H9 (cell line): Measurements from ENCODE around the gene CHCHD3. TPM values are rescaled to one million over a fixed set of nuclear protein-coding genes. Genes with fewer than 3 reads are reported as not detected.

Experiments used
- DNase-seq: peaks from one replicate; pipeline ENCODE4 v3.0.0-alpha.2; 2017
- H2AFZ ChIP-seq: one replicate; pipeline ENCODE4 v1.6.1; 2013; ENCODE audit warnings: mild to moderate bottlenecking, low read length, control low read depth, moderate library complexity
- H2AK5ac ChIP-seq: 2 replicates; pipeline ENCODE4 v1.6.1; 2013; ENCODE audit warnings: low read length, control low read depth, mixed read lengths; ENCODE audit not compliant: insufficient read length
- H2BK120ac ChIP-seq: one replicate; pipeline ENCODE4 v1.6.1; 2013; ENCODE audit warnings: low read depth, mild to moderate bottlenecking, low read length, control low read depth, inconsistent platforms; ENCODE audit not compliant: poor library complexity, severe bottlenecking
- H2BK12ac ChIP-seq: 2 replicates; pipeline ENCODE4 v1.6.1; 2013; ENCODE audit warnings: low read length, control low read depth, mixed read lengths, low read depth; ENCODE audit not compliant: insufficient read length
- H2BK15ac ChIP-seq: 2 replicates; pipeline ENCODE4 v1.6.1; 2013; ENCODE audit warnings: low read depth, low read length, control low read depth
- H2BK20ac ChIP-seq: one replicate; pipeline ENCODE4 v1.6.1; 2013; ENCODE audit warnings: low read depth, mild to moderate bottlenecking, low read length, control low read depth, inconsistent platforms; ENCODE audit not compliant: poor library complexity, severe bottlenecking
- H2BK5ac ChIP-seq: 2 replicates; pipeline ENCODE4 v1.6.1; 2013; ENCODE audit warnings: low read length, control low read depth, mixed read lengths; ENCODE audit not compliant: insufficient read length
- H3K14ac ChIP-seq: 2 replicates; pipeline ENCODE4 v1.6.1; 2013; ENCODE audit warnings: low read length, control low read depth; ENCODE audit not compliant: insufficient read depth
- H3K18ac ChIP-seq: 2 replicates; pipeline ENCODE4 v1.6.1; 2013; ENCODE audit warnings: low read depth, mild to moderate bottlenecking, mixed read lengths, low read length, control low read depth; ENCODE audit not compliant: insufficient read length
- H3K23ac ChIP-seq: 2 replicates; pipeline ENCODE4 v1.6.1; 2013; ENCODE audit warnings: low read length, control low read depth, mixed read lengths, low read depth; ENCODE audit not compliant: insufficient read length
- H3K23me2 ChIP-seq: 2 replicates; pipeline ENCODE4 v1.6.1; 2013; ENCODE audit warnings: low read depth, mild to moderate bottlenecking, mixed read lengths, low read length, control low read depth; ENCODE audit not compliant: insufficient read length, poor library complexity, severe bottlenecking
- H3K27ac ChIP-seq: 2 replicates; pipeline ENCODE4 v1.5.1; 2013; ENCODE audit warnings: low read length, control low read depth, mixed read lengths, low read depth; ENCODE audit not compliant: insufficient read length
- H3K27me3 ChIP-seq: 2 replicates; pipeline ENCODE4 v1.6.1; 2013; ENCODE audit warnings: low read length, control low read depth, inconsistent platforms; ENCODE audit not compliant: insufficient read depth
- H3K4ac ChIP-seq: 2 replicates; pipeline ENCODE4 v1.6.1; 2013; ENCODE audit warnings: low read depth, mild to moderate bottlenecking, control low read depth, inconsistent platforms, low read length, moderate library complexity
- H3K4me1 ChIP-seq: 2 replicates; pipeline ENCODE4 v1.6.1; 2013; ENCODE audit warnings: low read length, control low read depth, inconsistent platforms; ENCODE audit not compliant: insufficient read depth
- H3K4me2 ChIP-seq: 2 replicates; pipeline ENCODE4 v1.6.1; 2013; ENCODE audit warnings: low read length, control low read depth, mixed read lengths; ENCODE audit not compliant: insufficient read length, insufficient read depth
- H3K56ac ChIP-seq: 2 replicates; pipeline ENCODE4 v1.6.1; 2013; ENCODE audit warnings: low read depth, mild to moderate bottlenecking, mixed read lengths, low read length, control low read depth; ENCODE audit not compliant: insufficient read length
- H3K79me1 ChIP-seq: 2 replicates; pipeline ENCODE4 v1.6.1; 2013; ENCODE audit warnings: low read depth, mild to moderate bottlenecking, moderate library complexity, low read length, control low read depth, inconsistent platforms; ENCODE audit not compliant: insufficient read depth, poor library complexity, severe bottlenecking
- H3K79me2 ChIP-seq: 2 replicates; pipeline ENCODE4 v1.6.1; 2013; ENCODE audit warnings: low read length, control low read depth, inconsistent platforms; ENCODE audit not compliant: insufficient read depth
- H3K9ac ChIP-seq: 2 replicates; pipeline ENCODE4 v1.6.1; 2013; ENCODE audit warnings: low read length, control low read depth, mixed read lengths; ENCODE audit not compliant: insufficient read length; ENCODE audit errors: extremely low read depth
- H3K9me3 ChIP-seq: one replicate; pipeline ENCODE4 v1.6.1; 2013; ENCODE audit warnings: low read depth, low read length, inconsistent platforms; ENCODE audit not compliant: control insufficient read depth
- H3T11ph ChIP-seq: one replicate; pipeline ENCODE4 v1.6.1; 2013; ENCODE audit warnings: mild to moderate bottlenecking, low read length, control low read depth, inconsistent platforms
- H4K20me1 ChIP-seq: one replicate; pipeline ENCODE4 v1.6.1; 2013; ENCODE audit not compliant: control insufficient read depth, insufficient read length, insufficient read depth
- H4K5ac ChIP-seq: 2 replicates; pipeline ENCODE4 v1.6.1; 2013; ENCODE audit warnings: low read depth, mild to moderate bottlenecking, mixed read lengths, low read length, control low read depth; ENCODE audit not compliant: insufficient read length
- H4K8ac ChIP-seq: replicated peaks from 2 replicates; pipeline ENCODE4 v1.6.1; 2013; ENCODE audit warnings: low read length, control low read depth, mixed read lengths, low read depth; ENCODE audit not compliant: insufficient read length
- H4K91ac ChIP-seq: 2 replicates; pipeline ENCODE4 v1.6.1; 2013; ENCODE audit warnings: low read depth, mild to moderate bottlenecking, moderate library complexity, mixed read lengths, low read length, control low read depth; ENCODE audit not compliant: insufficient read length
- H3K27ac Mint-ChIP-seq, 3 experiments: 2 replicates in 2 of 3; 3 replicates in 1 of 3; pipeline ENCODE4 v1.8.0; 2020 to 2021; ENCODE audit warnings: mixed read lengths in 3 of 3, mild to moderate bottlenecking in 1 of 3, moderate library complexity in 1 of 3
- H3K27me3 Mint-ChIP-seq: 2 replicates; pipeline ENCODE4 v1.8.0; 2021; ENCODE audit warnings: low read depth, mild to moderate bottlenecking, moderate library complexity, mixed read lengths
- H3K36me3 Mint-ChIP-seq, 3 experiments: 2 replicates in 2 of 3; 3 replicates in 1 of 3; pipeline ENCODE4 v1.8.0; 2020 to 2021; ENCODE audit warnings: low read depth in 3 of 3, mixed read lengths in 3 of 3; ENCODE audit not compliant: insufficient read depth in 1 of 3
- H3K4me1 Mint-ChIP-seq, 2 experiments: 2 replicates each; pipeline ENCODE4 v1.8.0; 2020; ENCODE audit warnings: mixed read lengths in 2 of 2
- H3K4me3 Mint-ChIP-seq, 2 experiments: 2 replicates in 1 of 2; 3 replicates in 1 of 2; pipeline ENCODE4 v1.8.0; 2020 to 2021; ENCODE audit warnings: mild to moderate bottlenecking in 2 of 2, mixed read lengths in 2 of 2, moderate library complexity in 1 of 2
- H3K9me3 Mint-ChIP-seq, 2 experiments: 2 replicates in 1 of 2; 3 replicates in 1 of 2; pipeline ENCODE4 v1.8.0; 2020; ENCODE audit warnings: mild to moderate bottlenecking in 2 of 2, mixed read lengths in 2 of 2, moderate library complexity in 1 of 2
- WGBS: extraction: QIAGEN DNeasy Blood & Tissue Kit; methylation state at CpG from one replicate; pipeline ENCODE4 v1.1.7; 2013; ENCODE audit warnings: missing lambda C conversion rate, low lambda C conversion rate, mixed read lengths; ENCODE audit not compliant: insufficient read length; ENCODE audit errors: extremely low coverage; 5-methylcytosine and 5-hydroxymethylcytosine counted together
- total RNA-seq: library from RNA; stranded (reverse); gene quantifications from 2 replicates; pipeline ENCODE4 v1.2.1, GENCODE V29; 2021
- TF ChIP-seq, protein P1 (sequence below): fragments of 200-600 bp; sonication (generic); conservative IDR thresholded peaks from 3 replicates; pipeline ENCODE4 v1.8.0; 2021; ENCODE audit warnings: antibody characterized with exemption, mild to moderate bottlenecking

Gene CHCHD3
- total RNA-seq, 1 experiment from 2014 or later = 104 TPM

DNA sequence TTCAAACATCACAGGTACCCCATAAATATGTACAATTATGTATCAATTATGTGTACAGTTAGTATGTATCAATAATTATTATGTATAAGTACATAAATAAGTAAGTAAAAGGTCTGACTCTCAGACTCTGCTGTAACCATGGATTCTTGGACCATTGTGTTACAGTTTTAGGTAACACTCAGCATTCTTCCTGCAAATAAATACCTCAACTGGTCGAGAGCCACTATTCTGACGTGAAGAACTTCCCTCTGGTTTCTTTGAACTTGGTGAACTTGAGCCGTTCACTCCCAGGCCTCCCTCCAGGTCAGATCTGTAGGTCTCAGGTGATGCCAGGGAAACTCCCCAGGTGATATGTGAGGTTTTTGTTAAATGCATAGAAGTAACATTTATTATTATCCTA, 313.8 kb downstream of the CHCHD3 start:
- H3K23ac ChIP-seq = no peak overlapping the region
- no peak overlapping the region for H3K27ac Mint-ChIP-seq
- H2BK5ac ChIP-seq = no peak overlapping the region
- H3K56ac ChIP-seq = no peak overlapping the region
- H3K36me3 Mint-ChIP-seq = peaks cover 0 to 6% (median 5%) of the 10 kb centered on the region in 3 experiments; a peak in 2 of 7 replicates
- H3K18ac ChIP-seq = no peak overlapping the region
- no CpG with 5 or more reads among the region's 3 CpGs for WGBS
- no peaks in the 10 kb centered on the region for H3K23me2 ChIP-seq
- no peak overlapping the region for H3K4me3 Mint-ChIP-seq
- peaks cover 4 to 8% of the 10 kb centered on the region in 2 experiments for H3K4me1 Mint-ChIP-seq
- peaks cover 6 to 8% of the 10 kb centered on the region in 2 experiments; a peak in 4 of 5 replicates for H3K9me3 Mint-ChIP-seq
- H4K20me1 ChIP-seq = no peaks in the 10 kb centered on the region
- H3K79me2 ChIP-seq = no peaks in the 10 kb centered on the region
- H3K4ac ChIP-seq = no peak overlapping the region
- no peak overlapping the region for H2AFZ ChIP-seq
- no peak overlapping the region for H4K8ac ChIP-seq
- H2BK12ac ChIP-seq = no peak overlapping the region
- H4K5ac ChIP-seq = no peak overlapping the region
- no peak overlapping the region for H3K14ac ChIP-seq
- H3K27me3 ChIP-seq = no peaks in the 10 kb centered on the region
- no peaks in the 10 kb centered on the region; the same call in 1 of the 2 replicates for H3K4me1 ChIP-seq
- TF ChIP-seq, protein P1, sequence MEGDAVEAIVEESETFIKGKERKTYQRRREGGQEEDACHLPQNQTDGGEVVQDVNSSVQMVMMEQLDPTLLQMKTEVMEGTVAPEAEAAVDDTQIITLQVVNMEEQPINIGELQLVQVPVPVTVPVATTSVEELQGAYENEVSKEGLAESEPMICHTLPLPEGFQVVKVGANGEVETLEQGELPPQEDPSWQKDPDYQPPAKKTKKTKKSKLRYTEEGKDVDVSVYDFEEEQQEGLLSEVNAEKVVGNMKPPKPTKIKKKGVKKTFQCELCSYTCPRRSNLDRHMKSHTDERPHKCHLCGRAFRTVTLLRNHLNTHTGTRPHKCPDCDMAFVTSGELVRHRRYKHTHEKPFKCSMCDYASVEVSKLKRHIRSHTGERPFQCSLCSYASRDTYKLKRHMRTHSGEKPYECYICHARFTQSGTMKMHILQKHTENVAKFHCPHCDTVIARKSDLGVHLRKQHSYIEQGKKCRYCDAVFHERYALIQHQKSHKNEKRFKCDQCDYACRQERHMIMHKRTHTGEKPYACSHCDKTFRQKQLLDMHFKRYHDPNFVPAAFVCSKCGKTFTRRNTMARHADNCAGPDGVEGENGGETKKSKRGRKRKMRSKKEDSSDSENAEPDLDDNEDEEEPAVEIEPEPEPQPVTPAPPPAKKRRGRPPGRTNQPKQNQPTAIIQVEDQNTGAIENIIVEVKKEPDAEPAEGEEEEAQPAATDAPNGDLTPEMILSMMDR = no peak
- H3T11ph ChIP-seq = no peak overlapping the region
- no peaks in the 10 kb centered on the region for H3K79me1 ChIP-seq
- H3K27me3 Mint-ChIP-seq = no peaks in the 10 kb centered on the region; the same call in none of the 2 replicates
- H2BK15ac ChIP-seq = no peak overlapping the region
- no peak overlapping the region for H4K91ac ChIP-seq
- no peak for DNase-seq
- H2AK5ac ChIP-seq = no peak overlapping the region
- no peak overlapping the region for H3K27ac ChIP-seq
- H2BK20ac ChIP-seq = no peak overlapping the region
- no peak overlapping the region for H3K4me2 ChIP-seq
- H3K9me3 ChIP-seq = no peaks in the 10 kb centered on the region
- H3K9ac ChIP-seq = no peak overlapping the region
- H2BK120ac ChIP-seq = no peak overlapping the region
